ENCODE measurements around the gene CCDC91.
"Not testable (repeated sequence)": the region's sequence is repeated elsewhere in the genome, so short reads cannot be mapped to it uniquely, and the experiment has no call there.

The CCDC91 gene

GRCh38 chr12:28296287-28296686 is 106.0 kb downstream of the CCDC91 start:
- DNase-seq, result no peak

DNA sequence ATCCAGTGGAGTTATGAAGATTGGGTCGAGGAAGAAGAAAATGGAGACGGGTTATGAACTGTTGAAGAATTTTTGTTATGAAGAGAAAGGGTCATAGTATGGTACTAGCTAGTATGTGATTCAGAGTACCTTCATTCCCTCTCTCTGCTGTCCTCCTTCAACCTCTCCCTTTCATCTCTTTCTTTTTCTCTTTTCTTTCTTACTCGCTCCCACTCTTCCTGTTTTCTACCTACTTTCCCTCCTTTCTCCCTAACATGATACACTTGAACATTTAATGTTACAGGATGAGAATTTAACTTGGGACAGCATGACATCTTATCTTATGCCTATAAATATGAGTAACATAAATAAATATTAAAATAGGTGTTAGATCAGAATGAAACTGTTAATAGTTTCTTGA is 112.9 kb downstream of the CCDC91 start:
- no peak for DNase-seq

- DNase-seq, result no peak
These were observed 116.3 kb downstream of the CCDC91 start for GRCh38 chr12:28306535-28306934.

GRCh38 chr12:28308891-28309290 is 118.6 kb downstream of the CCDC91 start:
- DNase-seq, result no peak

DNA sequence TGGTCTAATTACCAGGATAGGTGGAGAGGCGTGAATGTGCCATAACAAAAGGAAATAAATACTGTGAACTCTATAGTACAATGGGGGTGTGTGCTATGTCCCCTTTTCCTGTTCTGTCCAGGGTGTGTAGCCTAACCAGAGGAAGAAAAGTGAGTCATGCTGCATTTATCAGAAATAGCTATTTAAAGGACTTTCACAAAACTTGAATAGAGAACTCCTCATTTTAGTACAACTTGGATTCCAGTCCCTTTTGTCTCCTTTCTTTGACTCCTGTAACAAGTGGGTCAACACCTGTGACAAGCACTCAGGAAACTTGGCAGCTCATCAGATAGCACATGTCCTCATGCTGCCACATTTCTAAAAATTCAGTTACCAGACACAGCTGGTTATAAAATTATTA is 123.4 kb downstream of the CCDC91 start:
- peak in 1 of 2 donors; percentile 9 for DNase-seq

DNA sequence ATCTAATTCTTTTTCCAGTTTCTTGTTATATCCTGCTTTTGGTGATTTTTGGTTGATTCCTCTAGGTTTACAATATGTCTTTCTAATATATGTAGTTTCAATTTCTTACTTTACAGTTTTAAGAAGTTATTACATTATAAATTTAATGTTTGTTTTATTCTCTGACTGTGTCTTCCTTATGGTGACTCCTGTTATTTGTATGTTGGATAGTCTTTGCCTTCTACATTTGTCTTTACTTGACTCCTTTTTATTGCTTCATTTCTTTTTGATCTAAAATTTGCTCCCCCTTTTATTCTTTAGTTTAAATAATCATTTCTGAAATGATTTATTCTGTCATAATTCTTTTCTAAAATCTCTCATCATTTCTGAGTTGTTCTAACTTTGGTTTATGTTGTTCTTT is 125.8 kb downstream of the CCDC91 start:
- no peak for DNase-seq

GRCh38 chr12:28318273-28318672 is 128.0 kb downstream of the CCDC91 start:
- no peak for DNase-seq

GRCh38 chr12:28320353-28320752 is 130.1 kb downstream of the CCDC91 start:
- no peak for DNase-seq

DNA sequence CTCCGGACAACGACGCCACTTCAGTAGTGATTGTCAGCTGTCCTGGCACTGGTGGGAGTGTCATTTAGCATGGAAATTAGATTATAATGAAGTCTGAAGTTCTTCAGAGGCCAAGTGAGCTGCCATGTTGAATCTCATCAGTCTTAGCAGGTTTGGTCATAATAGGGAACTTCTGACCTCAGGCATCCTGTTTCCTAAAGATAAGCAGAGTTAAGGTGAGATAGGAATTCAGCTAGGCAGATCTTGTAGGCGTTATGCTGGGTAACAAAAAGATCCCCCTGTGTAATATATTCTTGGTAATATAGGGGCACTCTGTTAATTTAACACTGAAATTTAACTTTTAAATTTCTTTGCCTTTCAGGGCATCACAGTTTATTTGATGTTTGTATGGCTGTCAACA is 137.5 kb downstream of the CCDC91 start:
- DNase-seq, result no peak

GRCh38 chr12:28328967-28329366 is 138.7 kb downstream of the CCDC91 start:
- no peak for DNase-seq

DNA sequence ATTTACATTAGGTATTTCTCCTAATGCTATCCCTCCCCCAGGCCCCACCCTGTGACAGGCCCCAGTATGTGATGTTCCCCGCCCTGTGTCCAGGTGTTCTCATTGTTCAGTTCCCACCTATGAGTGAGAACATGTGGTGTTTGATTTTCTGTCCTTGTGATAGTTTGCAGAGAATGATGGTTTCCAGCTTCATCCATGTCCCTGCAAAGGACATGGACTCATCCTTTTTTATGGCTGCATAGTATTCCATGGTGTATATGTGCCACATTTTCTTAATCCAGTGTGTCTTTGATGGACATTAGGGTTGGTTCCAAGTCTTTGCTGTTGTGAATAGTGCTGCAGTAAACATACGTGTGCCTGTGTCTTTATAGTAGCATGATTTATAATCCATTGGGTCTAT is 139.5 kb downstream of the CCDC91 start:
- not testable (repeated sequence) for DNase-seq

DNA sequence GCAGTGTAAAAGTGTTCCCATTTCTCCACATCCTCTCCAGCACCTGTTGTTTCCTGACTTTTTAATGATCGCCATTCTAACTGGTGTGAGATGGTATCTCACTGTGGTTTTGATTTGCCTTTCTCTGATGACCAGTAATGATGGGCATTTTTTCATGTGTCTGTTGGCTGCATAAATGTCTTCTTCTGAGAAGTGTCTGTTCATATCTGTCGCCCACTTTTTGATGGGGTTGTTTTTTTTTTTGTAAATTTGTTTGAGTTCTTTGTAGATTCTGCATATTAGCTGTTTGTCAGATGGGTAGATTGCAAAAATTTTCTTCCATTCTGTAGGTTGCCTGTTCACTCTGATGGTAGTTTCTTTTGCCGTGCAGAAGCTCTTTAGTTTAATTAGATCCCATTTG is 140.0 kb downstream of the CCDC91 start:
- DNase-seq, result not testable (repeated sequence)

DNA sequence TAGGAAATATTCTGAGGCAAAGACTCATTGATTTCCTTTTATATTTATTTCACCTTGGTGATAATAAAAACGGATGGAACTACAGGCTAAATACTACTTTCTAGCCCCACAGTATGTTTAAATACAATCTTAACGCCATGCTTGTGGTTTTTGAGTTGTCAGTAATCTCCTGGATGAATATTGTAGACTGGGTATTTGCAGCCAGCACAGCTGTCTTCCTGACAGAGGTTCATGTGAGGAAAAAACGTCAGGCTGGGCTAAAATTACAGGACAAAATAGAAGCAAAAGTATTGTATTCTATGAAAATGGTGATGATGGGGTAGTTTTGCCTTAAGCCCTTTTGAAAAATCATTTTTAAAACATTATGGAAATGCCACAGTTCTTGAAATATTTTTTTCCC is 140.9 kb downstream of the CCDC91 start:
- no peak for DNase-seq

DNA sequence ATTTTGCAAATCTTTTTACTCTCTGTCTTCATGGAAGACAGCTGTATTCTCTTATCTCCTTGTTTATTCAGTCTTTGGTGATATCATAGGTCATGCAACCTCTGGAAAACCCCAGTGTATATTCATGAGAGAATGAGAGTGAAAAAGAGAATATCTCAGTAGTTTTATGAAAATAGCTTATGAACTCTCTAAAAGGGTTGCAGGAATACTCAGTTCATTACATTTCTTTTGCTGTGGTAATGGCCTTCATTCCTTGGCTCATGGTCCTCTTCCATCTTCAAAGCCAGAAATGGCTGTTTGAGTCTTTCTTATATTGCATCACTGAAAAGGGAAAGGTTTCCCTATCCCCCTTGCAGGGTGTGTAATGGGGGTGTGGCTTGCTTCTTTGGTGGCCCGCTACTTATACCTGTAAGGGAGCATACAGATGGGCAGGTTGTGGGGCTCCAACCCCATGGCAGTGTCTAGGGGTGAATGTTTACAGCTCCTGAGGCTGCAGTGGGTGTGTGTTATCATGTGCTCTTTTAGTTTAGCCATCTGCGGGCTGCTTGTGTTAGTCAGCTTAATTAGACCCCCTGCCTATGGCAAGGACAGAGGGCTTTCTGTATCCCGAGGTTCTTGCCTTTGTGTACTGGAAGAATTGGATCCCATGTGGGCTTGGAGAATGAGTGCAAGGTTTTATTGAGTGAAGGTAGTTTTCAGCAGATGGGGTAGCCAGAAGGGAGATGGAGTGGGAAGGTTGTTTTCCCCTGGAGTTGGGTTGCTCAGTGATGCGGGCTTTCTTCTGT is 150.2 kb downstream of the CCDC91 start:
- no peak for DNase-seq

- no peak for DNase-seq
These were observed 153.5 kb downstream of the CCDC91 start for GRCh38 chr12:28343713-28344112.

GRCh38 chr12:28346567-28346966 is 156.3 kb downstream of the CCDC91 start:
- no peak for DNase-seq

GRCh38 chr12:28349196-28349595 is 158.9 kb downstream of the CCDC91 start:
- DNase-seq, result no peak

DNA sequence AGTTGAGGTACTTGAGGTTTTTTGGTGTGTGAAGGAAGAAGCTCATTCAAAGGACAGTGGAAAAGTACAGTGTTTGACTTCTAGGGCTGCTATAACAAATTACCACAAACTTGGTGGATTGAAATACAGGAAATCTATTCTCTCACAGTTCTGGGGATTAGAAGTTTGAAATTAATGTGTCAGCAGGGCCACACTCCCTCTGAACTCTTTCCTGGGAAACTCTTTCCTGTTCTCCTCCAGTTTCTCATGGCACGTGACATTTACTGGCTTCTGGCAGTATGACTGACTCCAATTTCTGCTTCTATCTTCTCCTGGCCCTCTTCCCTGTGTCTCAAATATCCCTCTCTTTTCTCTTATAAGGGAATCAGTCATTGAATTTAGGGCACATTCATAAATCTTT is 160.2 kb downstream of the CCDC91 start:
- DNase-seq, result no peak

GRCh38 chr12:28351414-28351813 is 161.2 kb downstream of the CCDC91 start:
- no peak for DNase-seq

- no peak for DNase-seq
These were observed 164.9 kb downstream of the CCDC91 start for GRCh38 chr12:28355161-28355560.

- no peak for DNase-seq
These were observed 170.0 kb downstream of the CCDC91 start for GRCh38 chr12:28360253-28360652.

- DNase-seq, result no peak
These were observed 177.1 kb downstream of the CCDC91 start for GRCh38 chr12:28367326-28367725.

DNA sequence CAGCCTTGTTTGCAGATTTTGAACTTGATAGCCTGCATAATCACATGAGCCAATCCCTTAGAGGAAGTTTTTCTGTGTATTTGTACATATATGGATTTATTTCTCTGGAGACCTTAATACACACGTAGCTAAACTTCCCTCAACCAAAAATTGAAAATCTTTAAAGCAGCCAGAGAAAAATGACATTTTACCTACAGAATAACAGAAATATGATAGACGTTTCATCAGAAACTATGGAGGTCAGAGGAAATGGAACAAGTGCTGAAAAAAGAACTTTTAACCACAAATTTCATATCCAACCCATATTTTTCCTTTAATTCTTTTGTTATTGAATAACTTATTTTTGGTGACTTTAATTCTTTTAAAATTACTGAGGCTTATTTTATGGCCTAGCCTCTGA is 177.7 kb downstream of the CCDC91 start:
- DNase-seq, result no peak

- DNase-seq, result no peak
These were observed 179.2 kb downstream of the CCDC91 start for GRCh38 chr12:28369483-28369882.

GRCh38 chr12:28374556-28374955 is 184.3 kb downstream of the CCDC91 start:
- no peak for DNase-seq

Measured in bone marrow (tissue), 2 donors.